ENCODE data around the gene RSBN1L. TPM values are rescaled to one million over a fixed set of nuclear protein-coding genes. Genes with fewer than 3 reads are reported as not detected.
A peak's percentile ranks its signal among the peaks of the same experiment; 100 is the strongest.

RSBN1L gene
- total and polyA plus RNA-seq, 4 experiments from 2014 or later = 6.3 to 51.0 (median 26.3) TPM

DNA sequence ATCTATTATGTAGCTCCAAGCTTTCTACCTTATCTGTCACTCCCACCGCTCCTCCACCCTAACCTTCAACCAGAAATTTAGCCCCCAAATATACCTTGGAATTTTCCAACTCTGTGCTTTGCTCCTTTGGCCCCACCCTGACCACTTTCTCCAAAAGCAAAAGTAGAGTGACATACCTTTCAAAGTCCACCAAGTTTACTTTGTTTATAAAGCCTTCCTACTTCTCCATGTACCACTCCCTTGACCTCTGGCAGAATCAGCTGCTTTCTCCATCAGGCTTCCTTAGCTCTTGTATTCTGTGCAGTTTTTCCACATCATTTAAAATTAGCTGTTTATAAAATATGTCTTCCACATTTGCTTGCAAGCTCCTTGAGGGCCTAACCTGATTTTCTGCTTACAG, 40.9 kb upstream of the RSBN1L start:
- H3K4me3 ChIP-seq (ENCODE audit: low read length in 2 of 2) = no peak overlapping the region
- Mint-ChIP-seq H3K27me3 (no peaks in the 10 kb centered on the region), H3K9me3 (no peaks in the 10 kb centered on the region), H3K27ac (peak overlapping the region in 1 of 7 donors; percentile 7), H3K4me1 (peaks cover 0 to 2% (median 0%) of the 10 kb centered on the region in 4 donors), H3K4me3 (no peak overlapping the region), H3K36me3 (no peaks in the 10 kb centered on the region)
- no peaks in the 10 kb centered on the region for H3K4me1 ChIP-seq (ENCODE audit: insufficient read depth, low read length)
- no peaks in the 10 kb centered on the region for H3K27me3 ChIP-seq (ENCODE audit: insufficient read depth, low read length)
- ChIA-PET POLR2A (ENCODE audit: partially characterized antibody) (no interaction called here), CTCF (ENCODE audit: partially characterized antibody) (interaction anchor here (0.8 to 14.0 kb wide), 8 partner anchors 43 to 388 kb away, joined by 3 to 176 read pairs (median 18); no protein-coding TSS in a partner anchor)
- DNase-seq = no peak
- no peaks in the 10 kb centered on the region for H3K36me3 ChIP-seq (ENCODE audit: insufficient read depth, low read length)
- intact Hi-C loops (cut with micrococcal nuclease) = loop anchor here (5.0 kb wide), 2 partner anchors 42 to 282 kb away; partner anchors contain the start of gene RSBN1L
- H3K9me3 ChIP-seq (ENCODE audit: control insufficient read depth in 1 of 2, low read length in 2 of 2) = no peaks in the 10 kb centered on the region
- H3K27ac ChIP-seq (ENCODE audit: low read depth, low read length) = no peak overlapping the region

GRCh38 chr7:77655836-77656455, 40.3 kb upstream of the RSBN1L start:
- intact Hi-C loops (cut with micrococcal nuclease) = loop anchor here (2.0 to 5.0 kb wide), 3 partner anchors 41 to 385 kb away; partner anchors contain the start of gene RSBN1L
- Mint-ChIP-seq H3K27ac (no peak overlapping the region), H3K9me3 (no peaks in the 10 kb centered on the region), H3K27me3 (no peaks in the 10 kb centered on the region), H3K4me1 (peaks cover 0 to 2% (median 0%) of the 10 kb centered on the region in 4 donors), H3K36me3 (no peaks in the 10 kb centered on the region), H3K4me3 (no peak overlapping the region)
- Histone ChIP-seq H3K4me3 (ENCODE audit: low read length in 2 of 2) (no peak overlapping the region), H3K27me3 (ENCODE audit: insufficient read depth, low read length) (no peaks in the 10 kb centered on the region), H3K36me3 (ENCODE audit: insufficient read depth, low read length) (no peaks in the 10 kb centered on the region), H3K9me3 (ENCODE audit: control insufficient read depth in 1 of 2, low read length in 2 of 2) (no peaks in the 10 kb centered on the region), H3K4me1 (ENCODE audit: insufficient read depth, low read length) (no peaks in the 10 kb centered on the region), H3K27ac (ENCODE audit: low read depth, low read length) (no peak overlapping the region)
- no peak for DNase-seq
- ChIA-PET POLR2A (ENCODE audit: partially characterized antibody) (no interaction called here), CTCF (ENCODE audit: partially characterized antibody) (interaction anchor here (0.7 to 14.0 kb wide), 15 partner anchors 8 to 387 kb away, joined by 3 to 176 read pairs (median 5); partner anchors contain the start of genes PHTF2 and TMEM60)

DNA sequence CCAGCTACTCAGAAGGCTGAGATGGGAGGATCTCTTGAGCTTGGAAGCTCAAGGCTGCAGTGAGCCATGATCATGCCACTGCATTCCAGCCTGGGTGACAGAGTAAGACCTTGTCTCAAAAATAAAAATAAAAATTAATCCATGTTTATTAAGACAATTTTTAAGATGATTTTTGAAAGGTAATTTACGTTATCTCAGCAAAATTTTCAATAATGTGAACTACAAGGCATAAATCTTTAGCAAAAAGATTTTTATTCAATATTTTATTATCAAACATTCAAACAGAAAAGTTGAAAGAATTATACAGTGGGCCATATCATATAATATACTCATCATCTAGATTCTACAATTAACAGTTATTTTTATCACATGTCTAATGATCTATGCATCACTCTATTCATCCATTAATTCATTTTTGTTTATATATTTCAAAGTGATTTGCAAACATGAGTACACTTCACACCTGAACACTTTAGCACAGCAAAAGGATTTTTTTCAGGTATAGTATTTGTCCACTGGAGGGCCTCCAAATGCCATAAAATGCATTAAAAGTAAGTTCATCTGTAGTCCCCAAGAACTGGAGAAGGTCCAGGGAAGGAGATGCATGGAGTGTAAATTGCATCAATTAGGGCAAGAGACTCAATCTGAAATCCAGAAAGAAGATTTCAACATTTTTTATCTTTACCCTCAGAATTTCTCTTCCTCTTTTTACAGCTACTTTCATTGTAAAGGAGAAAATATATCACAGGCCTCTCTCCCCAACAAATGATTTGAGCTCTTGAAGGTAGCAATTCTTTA, 38.6 kb upstream of the RSBN1L start:
- no peaks in the 10 kb centered on the region for H3K27me3 ChIP-seq (ENCODE audit: insufficient read depth, low read length)
- no peaks in the 10 kb centered on the region for H3K4me1 ChIP-seq (ENCODE audit: insufficient read depth, low read length)
- no peak overlapping the region for H3K4me3 Mint-ChIP-seq
- no peak overlapping the region for H3K27ac ChIP-seq (ENCODE audit: low read depth, low read length)
- H3K9me3 Mint-ChIP-seq = no peaks in the 10 kb centered on the region
- no peaks in the 10 kb centered on the region for H3K9me3 ChIP-seq (ENCODE audit: control insufficient read depth in 1 of 2, low read length in 2 of 2)
- peak overlapping the region in 1 of 7 donors; percentile 14 for H3K27ac Mint-ChIP-seq
- CTCF ChIA-PET (ENCODE audit: partially characterized antibody) = interaction anchor here (0.7 to 14.0 kb wide), 30 partner anchors 10 to 386 kb away, joined by 3 to 176 read pairs (median 5); partner anchors contain the start of genes PHTF2, RSBN1L and TMEM60
- H3K27me3 Mint-ChIP-seq = no peaks in the 10 kb centered on the region
- POLR2A ChIA-PET (ENCODE audit: partially characterized antibody) = interaction anchor here (1.4 to 1.8 kb wide), 2 partner anchors 99 to 102 kb away, joined by 5 read pairs; no protein-coding TSS in a partner anchor
- no peak overlapping the region for H3K4me3 ChIP-seq (ENCODE audit: low read length in 2 of 2)
- no peaks in the 10 kb centered on the region for H3K36me3 Mint-ChIP-seq
- no peaks in the 10 kb centered on the region for H3K36me3 ChIP-seq (ENCODE audit: insufficient read depth, low read length)
- no peaks in the 10 kb centered on the region for H3K4me1 Mint-ChIP-seq
- peak; percentile 39 to 49 (median 48) for DNase-seq
- intact Hi-C loops (cut with micrococcal nuclease) = loop anchor here (1.0 to 5.0 kb wide), 4 partner anchors 40 to 383 kb away; partner anchors contain the start of gene RSBN1L

- no peaks in the 10 kb centered on the region for H3K36me3 ChIP-seq (ENCODE audit: insufficient read depth, low read length)
- Mint-ChIP-seq H3K36me3 (no peaks in the 10 kb centered on the region), H3K4me3 (no peak overlapping the region), H3K27me3 (no peaks in the 10 kb centered on the region), H3K4me1 (no peaks in the 10 kb centered on the region), H3K27ac (no peak overlapping the region), H3K9me3 (no peaks in the 10 kb centered on the region)
- H3K9me3 ChIP-seq (ENCODE audit: control insufficient read depth in 1 of 2, low read length in 2 of 2) = no peaks in the 10 kb centered on the region
- intact Hi-C loops (cut with micrococcal nuclease) = loop anchor here (5.0 kb wide), 2 partner anchors 38 to 278 kb away; partner anchors contain the start of gene RSBN1L
- no peaks in the 10 kb centered on the region for H3K27me3 ChIP-seq (ENCODE audit: insufficient read depth, low read length)
- no peak for DNase-seq
- no peak overlapping the region for H3K27ac ChIP-seq (ENCODE audit: low read depth, low read length)
- H3K4me3 ChIP-seq (ENCODE audit: low read length in 2 of 2) = no peak overlapping the region
- ChIA-PET CTCF (ENCODE audit: partially characterized antibody) (interaction anchor here (1.0 to 14.0 kb wide), 18 partner anchors 8 to 384 kb away, joined by 3 to 176 read pairs (median 11); no protein-coding TSS in a partner anchor), POLR2A (ENCODE audit: partially characterized antibody) (interaction anchor here (1.1 to 1.8 kb wide), 3 partner anchors 37 to 101 kb away, joined by 4 to 5 read pairs (median 5); no protein-coding TSS in a partner anchor)
- H3K4me1 ChIP-seq (ENCODE audit: insufficient read depth, low read length) = no peaks in the 10 kb centered on the region
These were observed 37.3 kb upstream of the RSBN1L start for GRCh38 chr7:77658928-77659327.

- CTCF ChIA-PET (ENCODE audit: partially characterized antibody) = interaction anchor here (1.9 to 12.7 kb wide), 3 partner anchors 11 to 93 kb away, joined by 4 to 170 read pairs (median 21); no protein-coding TSS in a partner anchor
- no peak overlapping the region for H3K4me3 ChIP-seq (ENCODE audit: low read length in 2 of 2)
- H3K27me3 Mint-ChIP-seq = no peaks in the 10 kb centered on the region
- no peak overlapping the region for H3K4me3 Mint-ChIP-seq
- intact Hi-C loops (cut with micrococcal nuclease) = no loop called here
- H3K4me1 Mint-ChIP-seq = no peaks in the 10 kb centered on the region
- no peaks in the 10 kb centered on the region for H3K36me3 ChIP-seq (ENCODE audit: insufficient read depth, low read length)
- no peak overlapping the region for H3K27ac ChIP-seq (ENCODE audit: low read depth, low read length)
- no peaks in the 10 kb centered on the region for H3K4me1 ChIP-seq (ENCODE audit: insufficient read depth, low read length)
- no peak overlapping the region for H3K27ac Mint-ChIP-seq
- DNase-seq = no peak
- POLR2A ChIA-PET (ENCODE audit: partially characterized antibody) = no interaction called here
- no peaks in the 10 kb centered on the region for H3K9me3 Mint-ChIP-seq
- H3K36me3 Mint-ChIP-seq = no peaks in the 10 kb centered on the region
- H3K9me3 ChIP-seq (ENCODE audit: control insufficient read depth in 1 of 2, low read length in 2 of 2) = no peaks in the 10 kb centered on the region
- H3K27me3 ChIP-seq (ENCODE audit: insufficient read depth, low read length) = no peaks in the 10 kb centered on the region
These were observed 34.4 kb upstream of the RSBN1L start for GRCh38 chr7:77661816-77662215.

DNA sequence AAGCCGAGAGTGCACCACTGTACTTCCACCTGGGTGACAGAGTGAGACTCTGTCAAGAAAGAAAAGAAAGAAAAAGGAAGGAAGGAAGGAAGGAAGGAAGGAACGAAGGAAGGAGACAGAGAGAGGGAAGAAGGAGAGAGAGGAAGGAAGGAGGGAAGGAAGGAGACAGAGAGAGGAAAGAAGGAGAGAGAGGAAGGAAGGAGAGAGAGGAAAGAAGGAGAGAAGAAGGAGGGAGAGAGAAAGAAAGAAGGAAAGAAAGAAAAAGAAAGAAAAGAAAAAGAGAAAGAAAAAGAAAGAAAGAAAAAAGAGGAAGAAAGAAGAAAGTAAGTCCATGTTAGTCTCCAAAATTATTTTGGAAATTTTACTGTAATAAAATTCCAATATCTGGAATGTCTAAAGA, 33.4 kb upstream of the RSBN1L start:
- Mint-ChIP-seq H3K27ac (no peak overlapping the region), H3K4me1 (no peaks in the 10 kb centered on the region), H3K36me3 (no peaks in the 10 kb centered on the region), H3K27me3 (no peaks in the 10 kb centered on the region), H3K9me3 (no peaks in the 10 kb centered on the region), H3K4me3 (no peak overlapping the region)
- Histone ChIP-seq H3K27me3 (ENCODE audit: insufficient read depth, low read length) (no peaks in the 10 kb centered on the region), H3K4me3 (ENCODE audit: low read length in 2 of 2) (no peak overlapping the region), H3K9me3 (ENCODE audit: control insufficient read depth in 1 of 2, low read length in 2 of 2) (no peaks in the 10 kb centered on the region), H3K36me3 (ENCODE audit: insufficient read depth, low read length) (no peaks in the 10 kb centered on the region), H3K4me1 (ENCODE audit: insufficient read depth, low read length) (no peaks in the 10 kb centered on the region), H3K27ac (ENCODE audit: low read depth, low read length) (no peak overlapping the region)
- no peak for DNase-seq
- POLR2A ChIA-PET (ENCODE audit: partially characterized antibody) = no interaction called here
- CTCF ChIA-PET (ENCODE audit: partially characterized antibody) = interaction anchor here (0.6 kb wide), 1 partner anchor 251 kb away, joined by 3 read pairs; no protein-coding TSS in a partner anchor
- intact Hi-C loops (cut with micrococcal nuclease) = no loop called here

GRCh38 chr7:77664715-77665114, 31.5 kb upstream of the RSBN1L start:
- H3K36me3 ChIP-seq (ENCODE audit: insufficient read depth, low read length) = no peaks in the 10 kb centered on the region
- Mint-ChIP-seq H3K27me3 (no peaks in the 10 kb centered on the region), H3K4me1 (no peaks in the 10 kb centered on the region), H3K4me3 (no peak overlapping the region), H3K9me3 (no peaks in the 10 kb centered on the region), H3K27ac (no peak overlapping the region), H3K36me3 (no peaks in the 10 kb centered on the region)
- H3K27me3 ChIP-seq (ENCODE audit: insufficient read depth, low read length) = no peaks in the 10 kb centered on the region
- intact Hi-C loops (cut with micrococcal nuclease) = no loop called here
- no peak overlapping the region for H3K27ac ChIP-seq (ENCODE audit: low read depth, low read length)
- ChIA-PET CTCF (ENCODE audit: partially characterized antibody) (interaction anchor here (0.9 to 1.6 kb wide), 3 partner anchors 13 to 375 kb away, joined by 3 to 9 read pairs (median 3); no protein-coding TSS in a partner anchor), POLR2A (ENCODE audit: partially characterized antibody) (no interaction called here)
- DNase-seq = no peak
- H3K9me3 ChIP-seq (ENCODE audit: control insufficient read depth in 1 of 2, low read length in 2 of 2) = no peaks in the 10 kb centered on the region
- H3K4me3 ChIP-seq (ENCODE audit: low read length in 2 of 2) = no peak overlapping the region
- no peaks in the 10 kb centered on the region for H3K4me1 ChIP-seq (ENCODE audit: insufficient read depth, low read length)

All from CD4-positive, alpha-beta memory T cell (primary cell).